HG02610 (cell line): ENCODE data around the gene CYP2W1.
"Not testable (repeated sequence)": the region's sequence is repeated elsewhere in the genome, so short reads cannot be mapped to it uniquely, and the experiment has no call there.

Experiments used
- ATAC-seq: cut with Tn5 transposase; IDR thresholded peaks from one replicate; pipeline ENCODE4 v1.9.1; 2021; ENCODE audit warnings: mild to moderate bottlenecking, moderate library complexity; ENCODE audit not compliant: unreplicated experiment

CYP2W1 gene

GRCh38 chr7:996079-996872 lies 13.3 kb downstream of the CYP2W1 start:
- ATAC-seq: no peak

- ATAC-seq: no peak
These were observed 14.7 kb downstream of the CYP2W1 start for GRCh38 chr7:997404-998395.

GRCh38 chr7:999149-999879 lies 16.3 kb downstream of the CYP2W1 start:
- ATAC-seq: no peak

- ATAC-seq: no peak
These were observed 17.3 kb downstream of the CYP2W1 start for GRCh38 chr7:999941-1000935.

DNA sequence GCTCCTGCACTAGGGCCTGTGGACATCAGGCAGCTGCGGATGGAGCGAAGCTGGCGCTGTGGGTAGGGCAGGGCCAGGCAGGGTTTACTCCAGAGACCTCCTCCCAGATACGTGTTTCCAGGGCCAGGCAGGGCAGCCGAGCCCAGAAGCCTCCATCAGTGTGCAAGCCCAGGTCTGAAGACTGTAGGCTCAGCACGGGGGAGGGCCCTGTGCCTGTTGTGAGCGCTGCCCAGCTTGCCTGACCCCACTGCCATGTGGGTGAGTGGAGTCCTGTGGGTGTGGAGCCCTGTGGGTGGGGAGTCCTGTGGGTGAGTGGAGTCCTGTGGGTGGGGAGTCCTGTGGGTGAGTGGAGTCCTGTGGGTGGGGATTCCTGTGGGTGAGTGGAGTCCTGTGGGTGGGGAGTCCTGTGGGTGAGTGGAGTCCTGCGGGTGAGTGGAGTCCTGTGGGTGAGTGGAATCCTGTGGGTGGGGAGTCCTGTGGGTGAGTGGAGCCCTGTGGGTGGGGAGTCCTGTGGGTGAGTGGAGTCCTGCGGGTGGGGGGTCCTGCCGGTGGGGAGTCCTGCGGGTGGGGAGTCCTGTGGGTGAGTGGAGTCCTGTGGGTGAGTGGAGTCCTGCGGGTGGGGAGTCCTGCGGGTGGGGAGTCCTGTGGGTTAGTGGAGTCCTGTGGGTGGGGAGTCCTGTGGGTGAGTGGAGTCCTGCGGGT lies 18.2 kb downstream of the CYP2W1 start:
- ATAC-seq: not testable (repeated sequence)

DNA sequence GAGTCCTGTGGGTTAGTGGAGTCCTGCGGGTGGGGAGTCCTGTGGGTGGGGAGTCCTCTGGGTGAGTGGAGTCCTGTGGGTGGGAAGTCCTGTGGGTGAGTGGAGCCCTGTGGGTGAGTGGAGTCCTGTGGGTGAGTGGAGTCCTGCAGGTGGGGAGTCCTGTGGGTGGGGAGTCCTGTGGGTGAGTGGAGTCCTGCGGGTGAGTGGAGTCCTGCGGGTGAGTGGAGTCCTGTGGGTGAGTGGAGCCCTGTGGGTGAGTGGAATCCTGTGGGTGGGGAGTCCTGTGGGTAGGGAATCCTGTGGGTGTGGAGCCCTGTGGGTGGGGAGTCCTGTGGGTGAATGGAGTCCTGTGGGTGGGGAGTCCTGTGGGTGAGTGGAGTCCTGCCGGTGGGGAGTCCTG lies 19.0 kb downstream of the CYP2W1 start:
- ATAC-seq: not testable (repeated sequence)

DNA sequence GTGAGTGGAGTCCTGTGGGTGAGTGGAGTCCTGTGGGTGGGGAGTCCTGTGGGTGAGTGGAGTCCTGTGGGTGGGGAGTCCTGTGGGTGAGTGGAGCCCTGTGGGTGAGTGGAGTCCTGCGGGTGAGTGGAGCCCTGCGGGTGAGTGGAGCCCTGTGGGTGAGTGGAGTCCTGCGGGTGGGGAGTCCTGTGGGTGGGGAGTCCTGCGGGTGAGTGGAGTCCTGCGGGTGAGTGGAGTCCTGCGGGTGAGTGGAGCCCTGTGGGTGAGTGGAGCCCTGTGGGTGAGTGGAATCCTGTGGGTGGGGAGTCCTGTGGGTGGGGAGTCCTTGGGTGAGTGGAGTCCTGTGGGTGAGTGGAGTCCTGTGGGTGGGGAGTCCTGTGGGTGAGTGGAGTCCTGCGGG lies 19.5 kb downstream of the CYP2W1 start:
- ATAC-seq: not testable (repeated sequence)

DNA sequence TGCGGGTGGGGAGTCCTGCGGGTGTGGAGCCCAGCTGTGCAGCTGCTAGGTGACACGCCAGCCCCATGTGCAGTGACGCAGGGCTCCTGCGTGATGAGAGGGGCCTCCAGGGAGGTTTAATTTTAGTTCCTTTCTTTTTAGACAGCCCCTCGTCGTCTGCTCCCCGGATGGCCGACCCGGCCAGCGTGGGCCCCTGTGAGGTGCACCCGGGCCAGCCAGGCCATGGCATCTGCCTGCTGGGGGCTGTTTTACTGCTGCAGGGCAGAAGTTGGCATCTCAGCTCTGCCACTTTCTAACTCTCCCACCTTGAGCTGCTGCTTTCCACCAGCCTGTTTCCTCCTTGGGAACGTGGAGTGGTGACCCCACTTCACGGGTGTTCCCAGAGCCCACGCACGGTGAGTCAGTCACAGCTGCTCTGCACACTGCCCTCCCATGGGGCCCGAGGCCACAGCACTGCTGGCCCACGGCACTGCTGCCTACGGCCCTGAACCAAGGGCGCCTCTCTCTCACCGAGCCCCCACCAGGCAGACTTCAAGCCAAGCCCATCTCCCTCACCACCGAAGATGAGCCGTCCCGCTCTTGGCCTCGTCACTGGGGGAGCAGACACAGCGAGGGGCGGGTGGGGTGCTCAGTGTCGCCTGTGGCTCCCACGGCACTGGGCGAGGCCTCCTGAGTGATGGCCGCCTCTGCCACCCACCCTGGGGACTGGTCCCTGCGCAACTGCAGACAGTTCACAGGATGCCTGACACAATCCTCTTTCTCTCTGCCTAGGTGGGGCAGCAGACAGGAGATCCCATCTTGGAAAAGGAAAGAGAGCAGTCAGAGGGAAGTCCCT lies 21.3 kb downstream of the CYP2W1 start:
- ATAC-seq: no peak

- ATAC-seq: no peak
These were observed 22.3 kb downstream of the CYP2W1 start for GRCh38 chr7:1005303-1005702.

DNA sequence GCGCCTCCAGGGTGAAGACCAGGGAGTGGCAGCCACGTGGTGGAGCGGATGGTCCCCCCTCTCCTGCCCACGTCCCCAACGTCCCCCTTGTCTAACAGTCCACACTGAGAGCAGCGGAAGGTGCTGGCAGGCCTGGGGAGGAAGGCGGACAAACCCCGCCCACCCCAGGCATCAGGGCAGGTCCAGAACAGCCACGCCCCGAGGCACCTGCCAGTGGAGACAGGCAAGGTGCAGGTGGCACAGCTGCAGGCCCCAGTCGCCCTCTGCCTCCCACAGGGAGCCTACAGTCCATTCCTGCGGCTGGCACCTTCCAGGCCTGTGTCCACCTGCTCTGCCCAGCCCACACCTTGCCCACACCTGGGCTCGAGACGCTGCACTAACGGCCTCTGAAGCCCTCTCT lies 24.9 kb downstream of the CYP2W1 start:
- no peak for ATAC-seq

DNA sequence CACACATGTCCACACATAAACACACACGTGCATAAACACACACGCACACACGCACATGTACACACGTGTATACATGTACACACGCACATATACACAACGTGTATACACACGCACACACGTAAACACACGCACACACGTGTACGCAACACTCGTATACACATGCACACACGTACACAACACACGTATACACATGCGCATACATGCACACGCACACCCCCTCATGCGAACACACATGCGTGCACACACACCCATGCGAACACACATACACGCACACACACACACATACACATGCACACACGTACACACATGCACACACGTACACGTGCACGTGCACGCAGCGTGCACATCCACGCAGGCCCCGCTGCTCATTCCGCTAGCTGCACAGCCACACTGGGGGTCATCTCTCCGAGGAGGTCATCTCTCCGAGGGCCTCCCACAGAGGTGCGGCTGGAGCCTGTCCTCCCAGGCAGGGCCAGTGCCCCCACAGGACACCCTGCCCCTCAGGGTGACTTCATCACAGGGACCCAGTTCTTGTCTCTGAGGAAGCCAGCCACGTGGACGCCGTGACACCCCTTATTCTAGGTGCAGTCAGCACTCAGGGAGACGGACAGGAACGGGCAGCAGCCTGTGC lies 25.9 kb downstream of the CYP2W1 start:
- no peak for ATAC-seq

DNA sequence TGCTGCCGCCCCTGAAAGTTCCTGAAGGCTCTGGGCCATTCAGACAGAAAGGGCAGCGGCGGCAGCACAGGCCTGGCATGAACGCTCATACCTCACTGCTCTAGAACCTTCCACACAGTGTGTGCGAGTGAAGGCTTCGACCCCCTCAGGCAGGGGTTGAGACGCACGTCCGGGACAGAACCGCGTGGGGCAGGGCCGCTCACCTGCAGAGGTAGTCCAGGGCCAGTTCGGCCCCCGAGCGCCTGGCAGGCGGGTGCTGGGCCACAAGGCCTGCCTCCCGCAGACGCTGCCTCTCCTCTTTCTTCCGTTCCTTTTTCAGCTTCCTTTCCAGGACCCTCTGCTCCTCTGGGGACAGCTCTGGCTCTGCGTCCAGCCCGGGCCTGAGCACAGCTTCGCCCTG lies 26.8 kb downstream of the CYP2W1 start:
- no peak for ATAC-seq

- no peak for ATAC-seq
These were observed 27.2 kb downstream of the CYP2W1 start for GRCh38 chr7:1010226-1010625.

DNA sequence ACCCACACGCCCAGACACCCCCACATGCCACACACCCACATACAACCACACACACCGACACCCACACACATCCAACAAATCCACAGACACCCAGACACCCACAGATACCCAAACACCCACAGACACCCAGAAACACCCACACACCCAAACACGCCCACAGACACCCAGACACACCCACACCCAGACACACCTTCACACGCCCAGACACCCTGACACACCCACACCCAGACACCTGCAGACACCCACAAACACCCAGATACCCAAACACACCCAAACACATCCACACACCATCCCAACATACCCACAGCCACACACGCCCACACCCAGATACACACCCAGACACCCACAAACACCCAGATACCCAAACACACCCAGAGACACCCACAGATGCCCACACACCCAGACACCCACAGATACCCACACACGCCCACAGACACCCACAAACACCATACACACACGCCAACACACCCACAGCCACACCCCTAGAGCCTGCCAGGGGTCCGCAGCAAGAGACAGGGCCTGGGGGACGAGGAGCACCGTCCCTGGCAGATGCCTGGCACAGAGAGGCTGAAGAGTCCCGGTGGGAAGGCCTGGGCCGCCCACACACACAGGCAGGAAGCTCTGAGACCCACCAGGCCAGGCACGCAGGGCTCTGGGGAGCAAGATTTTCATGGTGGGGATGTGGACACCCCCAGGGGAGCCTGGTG lies 28.5 kb downstream of the CYP2W1 start:
- no peak for ATAC-seq

GRCh38 chr7:1012004-1012715 lies 29.2 kb downstream of the CYP2W1 start:
- ATAC-seq: no peak

GRCh38 chr7:1012716-1013095 lies 29.7 kb downstream of the CYP2W1 start:
- no peak for ATAC-seq

GRCh38 chr7:1013581-1013980 lies 30.6 kb downstream of the CYP2W1 start:
- ATAC-seq: no peak
